Peyer's patch (tissue), 4 donors: ENCODE results near the gene SIGLEC10.

Source experiments
- CTCF ChIP-seq, 6 experiments: fragments of 450-650 bp in 4 of 6; fragments of 200-600 bp in 2 of 6; sonication (generic) in 1 of 6; IDR thresholded peaks; one replicate each; pipeline ENCODE4 v1.5.1; 2017 to 2019; ENCODE audit warnings: antibody characterized with exemption in 6 of 6, mild to moderate bottlenecking in 3 of 6, moderate library complexity in 1 of 6
- POLR2A ChIP-seq, 2 donors: fragments of 450-650 bp; IDR thresholded peaks; one replicate each; pipeline ENCODE4 v1.5.1; 2017; ENCODE audit warnings: antibody characterized with exemption in 2 of 2, mild to moderate bottlenecking in 2 of 2, moderate library complexity in 2 of 2

GRCh38 chr19:51430221-51430620 lies 12.8 kb upstream of the SIGLEC10 start:
- TF ChIP-seq CTCF (IDR thresholded peaks at IDR 0.05) (no peak), POLR2A (IDR thresholded peaks at IDR 0.05) (no peak)
